Stimulated activated CD4-positive, alpha-beta T cell treated with anti-CD3 and anti-CD28 coated beads, Interleukin-4, amount 100 ng/mL, for 4 hours (primary cell): Measurements from ENCODE around the gene AGPAT3.

Experiments used
- DNase-seq, 2 experiments: peaks; one replicate each; pipeline ENCODE4 v3.0.0-alpha.2; 2020

AGPAT3 gene

DNA sequence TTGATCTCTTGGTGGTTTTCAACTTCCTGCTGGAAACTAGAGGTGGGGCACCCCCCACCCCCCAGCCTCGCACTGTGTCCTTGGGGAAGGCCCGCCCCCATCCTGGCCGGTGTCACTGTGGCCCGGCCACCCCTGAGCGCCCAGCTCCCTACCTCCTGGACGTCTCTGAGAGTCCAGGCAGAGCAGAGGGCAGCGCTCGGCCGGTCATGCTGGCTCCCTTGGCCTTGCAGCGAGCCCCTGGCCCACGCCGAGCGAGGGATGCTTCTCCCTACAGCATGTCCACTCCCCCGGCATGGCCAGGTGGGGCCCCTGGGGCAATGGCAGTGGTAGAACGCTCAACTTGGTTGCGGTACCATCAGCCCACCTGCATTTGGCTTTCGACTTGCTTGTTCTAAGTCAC, 118.4 kb downstream of the AGPAT3 start:
- no peak for DNase-seq

DNA sequence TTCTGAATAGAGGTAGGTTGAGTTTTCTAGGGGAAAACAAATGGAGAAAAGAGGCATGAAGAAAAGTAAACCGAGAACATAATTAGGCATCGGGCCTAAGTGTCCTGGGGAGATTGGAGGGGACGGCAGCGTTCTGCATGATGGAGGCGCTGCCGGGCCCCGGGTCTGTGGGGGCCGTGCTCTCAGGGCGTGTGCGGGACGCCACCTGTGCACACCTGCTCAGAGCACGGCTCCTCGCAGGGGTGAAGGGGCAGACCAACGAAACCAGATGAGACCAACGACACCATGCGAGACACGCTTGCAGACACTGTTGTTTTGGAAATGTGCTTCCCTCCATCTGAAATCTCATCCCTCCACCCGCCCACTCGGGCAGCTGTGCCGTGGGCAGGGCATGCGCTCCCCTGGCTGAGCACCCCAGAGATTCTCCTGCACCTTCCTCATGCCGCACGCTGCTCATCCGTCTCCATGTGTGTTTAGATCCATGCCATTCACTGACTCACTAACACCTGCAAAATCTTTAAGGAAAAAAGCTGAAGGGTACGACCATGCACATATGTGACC, 118.9 kb downstream of the AGPAT3 start:
- no peak for DNase-seq

DNA sequence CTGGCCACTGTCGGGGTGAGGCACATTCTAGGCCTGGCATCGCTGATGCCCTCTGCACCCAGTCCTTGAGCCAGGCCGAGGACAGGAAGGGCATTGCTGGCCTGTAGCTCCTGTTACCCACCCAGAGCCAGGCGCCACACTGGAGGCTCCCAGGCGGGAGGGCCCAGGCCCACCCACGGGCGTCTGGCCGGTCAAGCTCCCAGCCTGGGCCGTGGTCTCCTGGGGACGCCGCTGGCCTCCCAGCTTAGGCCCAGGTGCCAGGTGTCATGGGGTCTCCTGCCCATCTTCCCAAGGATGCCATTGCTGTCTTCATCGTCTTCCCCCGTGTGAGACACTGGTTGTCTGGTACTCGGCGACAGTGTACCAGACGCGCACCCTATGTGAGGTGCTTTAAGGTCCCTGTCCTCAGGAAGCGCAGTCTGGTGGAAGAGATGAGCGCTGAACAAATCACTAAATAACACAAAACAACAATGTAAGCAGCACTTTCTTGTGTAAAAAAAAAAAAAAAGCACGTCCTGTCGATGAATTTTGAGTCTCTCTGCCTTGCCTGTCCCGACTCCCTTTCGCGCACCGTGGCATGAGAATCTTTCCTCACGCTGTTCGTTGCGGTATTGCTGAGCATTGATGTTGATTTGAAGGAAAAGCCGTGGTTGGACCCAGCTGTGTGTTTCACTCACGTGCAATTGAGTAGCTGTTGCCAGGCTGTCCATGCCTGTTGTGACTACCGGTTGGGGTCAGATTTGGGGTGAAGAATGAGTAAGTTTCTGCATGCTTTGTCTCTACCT, 120.1 kb downstream of the AGPAT3 start:
- DNase-seq, result no peak

DNA sequence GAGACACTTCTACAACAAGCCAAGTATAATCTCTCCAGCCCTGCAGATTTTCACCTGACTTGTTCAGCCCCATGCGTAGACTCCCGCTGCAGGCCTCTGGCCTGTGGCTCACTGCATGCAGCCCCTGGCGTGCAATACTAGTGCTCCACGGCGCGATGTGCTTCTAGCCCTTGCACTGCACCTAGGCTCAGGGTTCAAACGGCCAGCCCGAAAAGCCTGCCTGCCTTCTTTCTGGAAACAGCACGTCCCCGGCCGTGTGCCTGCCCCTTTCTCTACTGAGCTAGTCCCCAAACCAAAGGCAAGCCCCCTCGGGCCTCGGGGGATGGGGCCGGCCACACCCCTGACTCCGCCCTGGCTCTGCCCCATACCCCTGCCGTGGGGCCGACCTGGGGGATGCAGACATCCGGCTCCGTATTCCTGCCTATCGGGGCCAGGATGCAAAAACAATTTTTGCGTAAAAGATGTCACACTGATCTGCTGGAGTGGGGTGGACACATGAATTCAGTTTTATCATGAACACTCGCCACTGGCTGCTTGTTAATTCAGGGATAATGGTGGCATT, 120.7 kb downstream of the AGPAT3 start:
- no peak for DNase-seq

DNA sequence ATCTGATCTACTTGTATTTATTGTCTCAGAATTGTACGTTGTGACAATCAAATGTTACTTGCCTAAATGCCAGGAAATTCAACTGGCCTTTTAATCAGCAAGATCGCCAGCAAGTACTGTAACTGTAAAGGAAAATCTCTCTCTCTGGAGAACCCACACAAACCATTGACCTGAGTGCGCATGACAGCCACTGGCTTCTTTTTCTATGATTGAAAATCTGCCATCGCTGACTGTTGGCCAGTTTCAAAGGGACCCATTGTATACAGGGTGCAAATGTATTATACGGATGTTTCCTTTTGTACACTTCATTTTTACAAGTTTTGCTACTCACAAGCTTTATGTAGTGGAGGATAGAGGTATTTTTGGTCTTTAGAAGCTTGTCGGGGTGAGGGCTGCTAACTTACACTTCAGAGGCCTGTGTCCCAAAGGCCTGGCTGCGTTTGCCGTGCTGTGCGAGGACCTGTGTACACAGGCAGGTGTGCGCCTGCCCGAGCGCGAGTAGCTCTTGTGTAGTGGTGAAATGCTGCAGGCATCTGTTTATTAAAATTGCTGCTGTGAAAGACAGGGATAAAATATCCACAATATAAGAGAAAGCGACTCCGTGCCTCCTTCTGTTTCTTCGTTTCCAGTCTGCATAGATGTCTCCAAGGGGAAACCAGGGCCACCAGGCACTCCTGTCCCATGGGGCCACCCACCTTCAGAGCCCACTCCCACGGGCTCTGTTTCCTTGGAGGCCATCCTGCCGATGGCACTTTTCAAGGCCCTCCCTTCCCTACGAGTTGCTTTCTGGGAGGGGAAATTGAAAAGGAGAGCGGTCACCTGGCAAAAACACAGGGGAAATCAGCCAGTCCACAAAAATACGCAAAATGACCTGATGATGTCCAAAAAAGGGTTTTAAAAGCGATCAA, 121.8 kb downstream of the AGPAT3 start:
- no peak for DNase-seq

DNA sequence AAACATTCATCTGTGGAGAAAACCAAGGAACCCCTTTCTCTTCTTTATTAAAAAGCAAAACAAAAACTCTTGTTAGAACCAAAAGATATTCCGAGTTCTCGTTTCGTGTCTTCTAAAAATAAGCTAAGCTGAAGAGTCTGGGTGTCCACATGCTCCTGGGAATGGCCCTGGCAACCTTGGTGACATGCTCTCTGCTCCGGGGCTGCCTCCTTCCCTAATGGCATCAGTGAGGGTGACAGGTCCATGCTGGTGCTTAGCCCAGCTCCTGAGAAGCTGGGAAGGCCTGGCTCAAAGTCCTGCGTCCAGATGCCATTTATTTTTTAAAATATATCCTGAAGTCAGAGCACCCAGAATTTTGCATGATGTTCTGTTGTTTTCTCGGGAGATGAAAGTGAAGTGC, 122.5 kb downstream of the AGPAT3 start:
- DNase-seq, result no peak

DNA sequence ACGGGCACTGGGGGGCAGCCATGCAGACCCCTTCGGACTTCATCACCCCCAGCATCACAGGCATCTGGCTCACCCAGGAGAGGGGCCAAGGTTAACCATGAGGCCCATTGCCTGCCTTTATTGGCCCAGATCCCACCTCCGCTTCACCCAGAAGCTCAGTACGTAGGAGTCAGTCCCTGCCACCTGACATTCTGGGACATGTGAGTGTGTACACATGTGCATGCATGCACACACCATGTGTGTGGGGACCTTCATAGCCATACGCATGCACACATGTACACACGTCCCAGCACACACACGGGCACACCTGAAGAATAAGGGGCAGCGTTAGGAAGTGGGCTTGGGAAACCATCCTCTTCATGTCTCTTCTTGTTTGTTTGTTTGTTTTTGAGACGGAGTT, 123.0 kb downstream of the AGPAT3 start:
- DNase-seq, result no peak

DNA sequence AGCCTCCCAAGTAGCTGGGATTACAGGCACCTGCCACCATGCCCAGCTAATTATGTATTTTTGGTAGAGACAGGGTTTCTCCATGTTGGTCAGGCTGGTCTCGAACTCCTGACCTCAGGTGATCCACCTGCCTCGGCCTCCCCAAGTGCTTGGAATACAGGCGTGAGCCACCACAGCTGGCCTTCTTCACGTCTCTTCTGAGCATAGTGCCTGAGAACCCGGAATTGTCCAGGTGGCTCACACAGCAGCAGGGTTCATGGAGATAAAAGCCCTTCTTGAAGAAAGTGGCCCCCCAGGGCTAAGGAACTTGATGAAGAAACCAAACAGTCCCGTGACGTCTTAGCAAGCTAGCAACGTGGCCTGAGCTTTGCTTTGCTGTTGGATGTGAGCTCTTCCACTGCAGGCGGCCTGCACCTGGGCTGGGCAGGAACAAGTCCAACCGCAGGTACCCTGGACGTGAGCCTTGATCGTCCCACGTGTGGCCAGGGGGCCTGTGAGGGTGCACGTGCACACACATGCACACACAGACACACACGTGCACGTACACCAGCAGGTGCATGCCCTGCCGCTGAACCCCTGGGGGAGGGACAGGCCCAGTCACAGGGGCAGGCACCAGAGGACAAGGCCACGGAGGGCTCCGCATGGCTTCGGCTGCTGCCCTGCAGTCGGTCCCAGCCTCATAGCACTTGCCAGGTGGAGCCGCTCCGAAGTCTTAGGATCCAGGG, 123.6 kb downstream of the AGPAT3 start:
- no peak for DNase-seq

DNA sequence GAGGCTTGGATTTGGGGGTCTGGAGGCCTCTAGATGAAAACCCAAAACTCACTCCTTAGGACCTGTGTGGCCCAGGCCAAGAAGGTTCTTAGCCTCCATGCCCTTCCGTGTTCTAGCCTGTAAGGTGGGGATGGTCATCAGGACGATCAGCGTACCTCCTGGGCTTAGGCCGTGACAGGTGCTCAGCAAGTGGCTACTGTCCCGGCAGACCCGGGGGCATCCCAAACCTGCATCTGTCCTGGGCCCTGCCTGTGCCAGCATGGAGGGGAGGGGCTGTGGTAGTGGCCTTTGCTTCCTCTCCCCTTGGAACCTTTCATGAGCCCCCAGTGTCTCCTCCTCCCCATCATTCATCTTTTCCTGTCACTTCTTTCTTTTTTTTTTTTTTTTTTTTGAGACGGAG, 124.4 kb downstream of the AGPAT3 start:
- DNase-seq, result no peak

DNA sequence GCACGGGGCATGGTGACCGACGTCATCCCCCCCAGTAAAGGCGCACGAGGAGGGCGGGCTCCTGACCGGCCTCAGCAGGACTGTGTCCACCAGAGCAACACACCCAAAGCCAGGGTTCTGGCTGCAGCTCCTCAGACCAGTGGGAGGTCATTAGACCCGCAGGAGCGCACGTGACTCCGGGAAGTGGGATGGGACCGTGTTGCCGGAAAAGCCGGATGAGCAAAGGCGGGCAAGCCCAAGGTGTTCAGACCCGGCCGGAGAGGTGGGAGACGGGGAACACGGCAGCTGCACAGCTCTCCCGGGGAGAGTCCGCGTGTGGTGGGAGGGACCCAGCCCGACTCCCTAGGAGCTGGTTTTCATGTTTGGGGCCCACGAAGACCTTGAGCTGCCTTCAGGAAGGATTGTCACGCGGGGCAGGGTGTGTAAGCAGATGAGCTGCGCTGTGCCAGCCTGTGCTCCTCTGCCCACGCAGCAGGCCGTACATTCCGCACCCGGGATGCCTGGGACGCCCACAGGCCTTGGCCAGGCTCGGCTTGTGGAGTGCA, 126.5 kb downstream of the AGPAT3 start:
- no peak for DNase-seq

DNA sequence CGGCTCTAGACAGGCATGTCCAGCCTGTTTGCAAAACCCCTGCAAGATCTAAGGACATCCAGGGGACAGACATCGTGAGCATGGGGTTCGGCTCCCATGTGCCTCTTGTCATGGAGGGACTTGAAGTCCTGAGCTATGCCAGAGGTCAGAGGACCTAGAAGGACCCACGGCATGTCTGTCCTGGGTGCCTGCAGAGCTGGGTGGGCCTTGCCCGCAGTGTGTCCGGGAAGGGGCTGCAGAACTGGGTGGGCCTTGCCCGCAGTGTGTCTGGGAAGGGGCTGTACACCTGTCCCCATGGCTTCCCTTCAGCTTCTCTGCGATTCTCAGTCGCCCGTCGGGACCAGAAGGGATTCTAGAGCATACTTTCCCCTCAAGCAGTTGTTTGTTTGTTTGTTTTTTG, 127.1 kb downstream of the AGPAT3 start:
- DNase-seq, result no peak

DNA sequence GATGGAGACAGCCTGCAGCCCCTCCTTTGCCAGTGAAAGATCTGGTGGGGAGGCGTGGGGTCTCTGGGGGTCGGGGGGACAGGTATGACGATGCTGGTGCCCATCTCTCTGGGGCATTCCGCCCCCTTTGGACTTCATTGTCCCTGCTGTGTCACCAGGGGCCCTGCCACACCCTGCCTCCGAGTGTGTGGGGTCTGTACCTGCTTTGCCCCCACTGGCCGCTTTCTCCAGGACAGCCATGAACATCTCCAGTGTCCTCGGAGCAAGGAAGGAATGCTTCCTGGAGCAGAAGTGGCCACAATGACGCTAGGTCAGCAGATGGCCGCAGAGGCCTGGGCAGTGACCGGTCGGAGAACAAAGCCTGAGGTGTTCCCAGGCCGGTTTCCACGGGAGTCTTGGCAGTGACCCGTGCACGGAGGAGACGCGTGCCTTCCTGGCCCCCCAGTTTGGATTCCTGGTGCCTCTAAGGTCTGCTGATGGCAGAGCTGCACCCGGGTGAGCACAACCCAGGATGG, 128.5 kb downstream of the AGPAT3 start:
- no peak for DNase-seq

DNA sequence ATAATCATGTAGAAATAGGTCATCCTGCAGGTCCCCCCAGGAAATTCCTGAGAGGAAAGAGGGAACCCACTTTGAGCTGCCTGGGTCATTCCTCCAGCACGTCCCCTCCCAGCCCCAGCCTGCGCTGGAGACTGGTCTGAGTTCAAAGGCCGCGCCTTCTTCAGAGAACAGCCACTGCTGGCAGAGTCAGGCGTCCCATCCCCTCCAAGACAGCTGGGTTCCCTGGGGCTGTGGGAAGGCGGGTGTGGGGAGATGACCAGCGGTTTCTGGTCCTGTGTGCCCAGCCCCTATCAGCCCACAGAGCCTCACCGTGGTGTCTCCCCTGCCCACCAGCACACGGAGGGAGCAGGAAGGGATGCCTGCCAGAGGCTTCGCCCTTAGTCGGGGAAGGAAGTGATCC, 129.1 kb downstream of the AGPAT3 start:
- no peak for DNase-seq

DNA sequence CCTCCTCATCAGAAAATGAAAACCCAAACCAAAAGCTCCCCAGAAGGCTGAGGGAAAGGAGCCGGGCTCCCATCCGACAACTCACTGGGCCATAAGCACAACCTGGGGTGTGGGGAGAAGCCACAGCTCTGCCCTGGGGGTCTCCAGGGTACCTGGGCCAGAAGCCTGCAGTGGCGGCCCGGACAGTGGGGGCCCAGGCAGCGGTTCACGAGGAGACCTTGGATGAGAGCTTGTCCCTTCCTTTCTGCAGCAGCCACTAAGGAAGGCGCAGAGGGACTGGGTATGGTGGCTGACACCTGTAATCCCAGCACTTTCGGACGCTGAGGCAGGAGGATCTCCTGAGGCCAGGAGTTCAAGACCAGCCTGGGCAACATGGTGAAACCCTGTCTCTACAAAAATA, 129.6 kb downstream of the AGPAT3 start:
- DNase-seq, result no peak

DNA sequence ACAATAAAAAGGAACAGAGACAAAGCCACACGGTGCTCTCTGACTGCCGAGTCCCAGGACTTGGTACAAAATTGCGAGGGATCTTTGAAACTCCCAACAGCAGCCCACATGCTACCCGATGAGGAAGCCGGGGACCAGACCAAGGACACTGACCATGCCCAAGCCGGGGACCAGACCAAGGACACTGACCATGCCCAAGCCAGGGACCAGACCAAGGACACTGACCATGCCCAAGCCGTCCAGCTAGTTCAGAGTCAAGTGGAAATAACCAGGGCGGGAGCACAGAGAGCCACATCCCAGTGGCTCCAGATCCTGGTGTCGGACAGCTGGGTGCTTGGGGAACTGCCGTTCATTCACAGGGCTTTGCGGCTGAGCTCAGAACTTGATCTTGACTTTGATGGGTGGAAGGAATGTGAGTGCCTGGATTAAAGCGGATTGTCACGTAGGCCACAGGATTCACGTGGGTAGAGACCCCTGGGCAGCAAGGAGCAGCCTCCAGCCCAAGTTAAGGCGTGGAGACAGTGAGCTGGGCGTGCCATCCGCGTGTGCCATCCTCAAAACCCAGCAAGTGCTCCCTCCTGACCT, 130.6 kb downstream of the AGPAT3 start:
- DNase-seq, result no peak

DNA sequence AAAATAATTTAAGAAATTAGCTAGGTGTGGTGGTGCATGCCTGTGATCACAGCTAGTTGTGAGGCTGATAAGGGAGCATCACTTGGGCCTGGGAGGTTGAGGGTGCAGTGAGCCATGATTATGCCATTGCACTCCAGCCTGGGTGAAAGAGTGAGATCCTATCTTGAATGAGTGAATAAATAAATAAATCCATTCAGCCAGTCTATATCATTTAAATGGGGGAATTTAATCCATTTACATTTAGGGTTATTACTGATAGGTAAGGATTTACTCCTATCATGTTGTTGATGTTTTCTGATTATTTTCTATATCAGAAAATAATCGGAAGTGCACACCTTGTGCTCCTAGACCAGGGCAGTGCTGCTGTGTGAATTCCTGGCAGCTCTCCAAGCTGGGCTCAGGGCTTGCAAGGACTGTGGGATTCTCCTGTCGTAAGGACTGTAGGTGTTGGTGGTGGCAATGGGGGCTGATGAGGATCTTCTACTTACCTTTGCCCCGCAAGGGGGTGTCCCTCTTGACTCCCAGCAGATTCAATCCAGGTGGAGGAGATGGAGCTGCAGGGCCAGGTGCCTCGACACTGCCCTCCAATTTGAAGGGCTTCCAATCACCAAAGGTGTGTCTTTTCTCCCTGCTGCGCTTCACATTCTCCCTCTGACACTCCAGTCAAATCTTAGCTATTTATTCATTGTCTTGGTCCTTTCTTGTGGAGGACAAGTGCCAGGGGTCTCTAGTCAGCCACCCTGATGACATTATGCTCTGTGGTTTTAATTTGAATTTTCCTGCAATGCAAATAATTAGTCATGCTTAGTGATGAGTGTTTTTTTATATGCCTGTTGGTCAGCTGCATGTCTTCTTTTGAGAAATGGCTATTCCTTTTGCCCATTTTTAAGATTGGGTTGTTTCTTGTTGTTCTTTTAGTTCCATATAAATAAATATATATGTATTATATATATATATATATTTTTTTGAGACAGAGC, 133.0 kb downstream of the AGPAT3 start:
- no peak for DNase-seq

DNA sequence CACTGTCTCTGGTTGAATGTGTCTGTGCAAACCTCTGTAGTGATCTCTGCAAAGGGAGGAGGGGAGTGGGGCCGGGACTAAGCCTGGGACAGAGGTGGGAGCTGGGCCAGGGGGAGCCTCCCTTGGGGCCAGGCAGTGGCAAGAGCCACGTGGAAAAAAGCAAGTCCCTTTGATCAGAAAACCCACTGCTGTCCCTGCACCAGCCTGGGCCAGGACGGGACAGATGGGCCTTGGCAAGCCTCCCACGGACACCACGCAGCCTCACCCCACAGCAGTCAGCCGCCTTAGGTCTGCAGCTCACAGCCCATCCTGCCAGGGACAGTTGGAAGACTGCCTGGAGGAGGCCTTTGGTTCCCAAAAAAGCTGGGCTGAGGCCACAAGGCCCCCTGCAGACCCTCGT, 135.3 kb downstream of the AGPAT3 start:
- no peak for DNase-seq

DNA sequence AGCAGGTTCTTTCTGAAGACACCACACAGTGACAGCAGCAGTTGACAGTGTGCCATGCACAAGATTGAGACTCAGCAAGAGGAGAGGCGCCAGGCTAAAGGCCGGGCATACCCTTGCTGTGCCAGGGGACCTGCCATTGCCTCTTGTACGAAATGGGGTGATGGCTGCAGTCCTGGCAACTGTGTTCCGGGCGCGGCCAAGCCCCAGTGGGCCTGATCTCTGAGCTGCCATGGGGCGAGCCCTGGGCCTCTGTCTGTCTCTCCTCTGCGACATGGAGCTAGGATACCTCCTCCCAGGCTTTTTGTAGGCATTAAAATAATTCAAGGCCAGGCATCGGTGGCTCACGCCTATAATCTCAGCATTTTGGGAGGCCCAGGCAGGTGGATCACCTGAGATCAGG, 137.5 kb downstream of the AGPAT3 start:
- no peak for DNase-seq

DNA sequence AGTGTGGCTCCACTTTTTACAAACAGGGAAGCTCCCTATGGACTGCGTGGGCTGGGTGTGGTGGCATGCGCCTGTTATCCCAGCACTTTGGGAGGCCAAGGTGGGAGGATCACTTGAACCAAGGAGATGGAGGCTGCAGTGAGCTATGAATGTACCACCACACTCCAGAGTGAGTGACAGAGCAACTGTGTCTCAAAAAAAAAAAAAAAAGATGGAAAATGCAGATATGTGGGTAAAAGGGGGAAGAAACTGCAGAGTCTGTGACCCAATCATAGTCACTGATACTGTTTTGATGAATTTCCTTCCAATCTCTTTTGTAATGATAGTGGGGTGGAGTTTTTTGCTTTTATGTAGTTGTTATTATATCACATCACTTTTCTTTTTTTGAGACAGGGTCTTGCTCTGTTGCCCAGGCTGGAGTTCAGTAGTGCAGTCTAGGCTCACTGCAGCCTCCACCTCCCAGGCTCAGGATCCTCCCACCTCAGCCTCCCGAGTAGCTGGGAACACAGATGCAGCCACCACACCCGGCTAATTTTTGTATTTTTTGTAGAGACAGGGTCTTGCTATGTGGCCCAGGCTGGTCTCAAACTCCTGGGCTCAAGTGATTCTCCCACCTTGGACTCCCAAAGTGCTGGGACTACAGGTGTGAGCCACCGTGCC, 138.4 kb downstream of the AGPAT3 start:
- DNase-seq, result no peak

DNA sequence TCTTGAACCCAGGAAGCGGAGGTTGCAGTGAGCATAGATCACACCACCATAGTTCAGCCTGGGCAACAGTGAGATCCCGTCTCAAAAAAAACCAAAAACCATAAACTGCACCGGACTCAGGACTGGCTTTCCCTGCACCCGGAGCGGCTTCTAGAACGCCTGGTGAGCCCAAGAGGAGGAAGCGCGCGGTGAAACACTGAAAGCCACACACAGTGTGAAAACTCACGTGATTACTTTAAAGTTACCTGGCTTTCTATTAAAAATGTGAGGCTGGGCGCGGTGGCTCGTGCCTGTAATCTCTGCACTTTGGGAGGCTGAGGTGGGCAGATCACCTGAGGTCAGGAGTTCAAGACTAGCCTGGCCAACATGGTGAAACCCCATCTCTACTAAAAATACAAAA, 140.0 kb downstream of the AGPAT3 start:
- no peak for DNase-seq
